ENCODE measurements around the gene STRA6.

STRA6 gene

DNA sequence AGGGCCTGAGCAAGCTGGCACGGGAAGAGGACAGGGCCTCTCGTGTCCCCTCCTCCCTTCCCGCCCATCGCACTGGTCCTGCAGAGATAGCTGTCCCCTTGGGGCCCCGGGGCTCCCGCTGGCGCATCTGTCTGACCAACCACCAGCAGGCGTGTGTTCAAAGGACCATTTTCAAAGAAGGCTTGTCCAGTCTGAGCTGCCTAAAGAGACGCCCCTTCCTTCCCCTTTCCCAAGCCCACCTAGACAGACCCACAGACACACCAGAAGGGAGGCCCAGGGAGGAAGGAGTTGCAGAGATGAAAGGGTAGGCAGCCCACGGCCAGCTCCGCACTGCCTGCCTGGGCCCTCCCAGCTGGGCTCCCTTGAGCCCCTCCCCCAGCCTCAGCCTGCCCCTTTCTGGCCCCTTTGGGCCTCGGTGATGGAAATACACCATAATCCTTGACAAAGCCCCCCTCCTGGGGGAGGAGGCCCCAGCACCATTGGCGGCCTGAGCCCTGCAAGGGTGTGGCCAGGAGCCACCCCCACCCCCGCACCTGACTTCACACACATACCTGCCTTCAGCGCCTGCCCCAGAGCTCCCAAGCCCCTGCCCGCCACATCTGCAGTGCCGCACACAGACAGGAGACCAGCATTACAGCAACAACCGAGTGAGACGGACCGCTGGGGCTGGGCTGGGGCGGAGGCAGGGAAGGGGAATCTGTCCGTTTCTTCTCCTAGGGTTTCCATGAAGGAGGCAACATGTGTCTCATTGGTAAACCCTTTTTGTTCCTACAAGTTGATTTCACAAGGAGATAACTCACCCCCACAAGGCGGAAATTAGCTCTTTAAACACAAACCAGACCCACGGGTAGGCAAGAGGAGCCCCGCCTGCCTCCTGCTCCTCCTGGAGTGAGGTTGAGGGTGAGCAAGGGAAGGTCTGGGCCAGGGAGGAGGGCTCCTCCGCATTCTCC, at the start of gene STRA6:
TSS of gene STRA6 (minus strand) at position 336 of the 950 bp plus-strand sequence. CDS start 520 bp downstream, outside the sequence.
- FAIRE-seq: no peak

DNA sequence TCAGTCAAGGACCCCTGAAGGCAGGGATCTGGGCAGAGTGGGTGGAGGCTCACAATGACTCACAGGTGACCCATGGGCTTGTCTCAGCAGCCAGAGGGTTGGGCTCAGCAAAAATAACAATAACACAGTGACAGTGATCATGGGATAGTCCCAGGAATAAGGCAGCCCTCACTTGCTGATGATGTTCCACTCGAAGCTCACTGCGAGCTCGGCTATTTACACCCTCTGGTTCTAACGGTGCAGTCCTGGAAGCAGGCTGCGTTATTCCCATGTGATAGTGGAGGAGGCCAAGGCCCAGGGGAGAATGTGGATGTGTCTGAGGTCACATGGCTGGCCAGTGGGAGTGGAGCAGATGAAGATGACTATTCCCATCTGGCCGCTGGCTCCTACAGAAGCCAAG, 49.7 kb upstream of the STRA6 start:
- no peak for FAIRE-seq

DNA sequence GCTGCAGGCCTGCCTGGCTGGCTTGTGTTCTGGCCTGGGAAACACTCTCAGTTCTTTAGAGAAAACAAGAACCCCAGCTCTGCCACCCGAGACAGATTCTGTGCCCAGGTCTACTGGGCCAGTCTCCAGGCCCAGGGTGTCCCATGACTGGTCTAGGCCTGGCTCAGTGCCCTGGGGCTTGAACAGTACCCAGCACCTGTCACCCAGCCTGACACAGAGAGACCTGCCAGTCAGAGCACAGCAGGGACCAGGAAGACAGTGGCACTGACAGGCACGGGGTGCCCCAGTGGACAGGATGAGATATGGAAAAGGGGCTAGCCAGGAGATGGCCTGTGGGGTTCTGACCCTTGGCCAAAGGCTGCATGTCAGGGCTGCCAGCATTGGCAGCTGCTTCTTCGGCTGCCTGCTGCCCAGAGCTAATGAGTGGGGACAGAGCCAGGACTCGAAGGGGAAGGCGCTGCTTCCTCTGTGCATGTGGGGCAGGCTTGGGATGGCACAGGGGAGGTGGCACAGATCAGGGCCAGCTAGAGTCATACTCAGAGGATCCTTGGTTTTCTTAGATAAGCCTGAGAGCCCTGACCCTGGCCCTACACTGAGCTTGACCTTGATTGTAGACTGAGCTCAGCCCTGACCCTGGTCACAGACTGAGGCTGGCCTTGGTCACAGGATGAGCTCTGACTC, 48.7 kb upstream of the STRA6 start:
- no peak for FAIRE-seq

- FAIRE-seq: no peak
These were observed 47.7 kb upstream of the STRA6 start for GRCh38 chr15:74250266-74250665.

GRCh38 chr15:74245342-74245931, 42.9 kb upstream of the STRA6 start:
- no peak for FAIRE-seq

DNA sequence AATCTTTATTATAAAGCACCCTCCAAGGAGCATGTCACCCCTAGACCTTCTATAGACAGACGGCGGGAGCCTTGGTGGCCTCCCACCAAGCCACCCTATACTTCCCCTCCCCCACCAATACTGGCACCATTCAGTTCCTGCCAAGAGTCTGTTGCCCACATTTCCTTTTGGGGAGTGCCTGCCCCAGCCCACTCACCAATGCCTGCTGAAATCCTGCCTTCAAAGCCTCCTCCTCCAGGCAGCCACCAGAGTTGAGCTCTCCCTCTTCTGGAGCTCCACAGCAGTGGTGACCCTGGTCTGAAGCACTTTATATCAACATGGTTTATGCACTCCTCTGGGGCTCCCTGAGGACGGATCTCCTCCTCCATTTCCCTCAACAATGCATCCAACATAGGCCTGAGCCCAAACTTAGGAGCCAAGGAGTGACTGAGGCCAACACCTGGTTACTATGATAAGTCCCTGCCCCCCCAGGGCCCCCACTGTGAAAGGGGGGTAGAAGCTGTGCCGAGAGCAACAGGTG, 42.3 kb upstream of the STRA6 start:
- FAIRE-seq: no peak

DNA sequence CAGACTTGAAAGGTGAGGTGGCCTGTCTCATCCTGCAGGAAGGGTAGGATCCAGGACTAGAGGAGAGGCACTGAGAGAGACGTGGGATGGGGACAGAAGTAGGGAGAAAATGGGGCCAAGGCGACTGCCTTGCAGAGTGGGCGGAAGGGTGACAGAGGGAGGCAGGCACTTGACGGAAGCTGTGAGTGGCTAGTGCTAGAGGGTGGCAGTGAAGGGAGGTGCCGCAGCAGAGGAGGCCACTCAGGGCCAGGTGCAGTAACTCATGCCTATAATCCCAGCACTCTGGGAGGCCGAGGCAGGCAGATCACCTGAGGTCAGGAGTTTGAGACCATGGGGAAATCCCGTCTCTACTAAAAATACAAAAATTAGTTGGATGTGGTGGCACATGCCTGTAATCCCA, 40.8 kb upstream of the STRA6 start:
- no peak for FAIRE-seq

- FAIRE-seq: no peak
These were observed 40.0 kb upstream of the STRA6 start for GRCh38 chr15:74242441-74243185.

DNA sequence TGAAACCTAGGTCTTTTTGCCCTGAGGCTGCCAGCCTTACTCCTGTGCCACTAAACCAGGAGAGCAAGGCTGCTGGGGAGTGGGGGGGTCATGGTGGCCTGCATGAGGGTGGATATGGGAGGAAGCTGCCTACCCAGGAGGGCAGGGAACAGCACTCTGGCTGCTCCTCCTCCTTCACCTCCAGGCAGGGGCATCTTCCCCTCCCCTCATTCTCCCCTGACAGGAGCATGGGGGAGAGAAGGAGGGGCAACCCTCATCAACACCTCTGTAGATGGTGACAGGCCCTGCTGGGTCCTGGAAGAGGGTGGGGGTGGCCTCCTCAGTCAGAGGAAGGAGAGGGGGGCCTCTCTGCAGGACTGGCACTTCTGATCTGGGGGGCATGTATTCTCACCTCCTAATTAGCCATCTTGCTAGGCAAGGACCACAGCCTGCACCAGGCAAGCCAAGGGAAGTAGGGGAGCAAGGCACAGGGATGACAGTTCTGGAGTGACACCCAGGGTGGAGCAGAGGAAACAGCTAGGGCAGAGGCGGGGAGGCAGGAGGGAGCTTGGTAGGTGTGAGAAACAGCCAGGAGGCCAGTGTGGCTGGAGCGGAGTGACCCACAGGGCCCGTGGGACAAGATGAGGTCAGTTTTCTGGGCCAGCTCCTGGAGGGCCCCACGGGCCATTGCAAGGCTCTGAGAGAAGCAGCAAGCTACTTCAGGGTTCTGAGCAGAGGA, 38.5 kb upstream of the STRA6 start:
- FAIRE-seq: no peak

DNA sequence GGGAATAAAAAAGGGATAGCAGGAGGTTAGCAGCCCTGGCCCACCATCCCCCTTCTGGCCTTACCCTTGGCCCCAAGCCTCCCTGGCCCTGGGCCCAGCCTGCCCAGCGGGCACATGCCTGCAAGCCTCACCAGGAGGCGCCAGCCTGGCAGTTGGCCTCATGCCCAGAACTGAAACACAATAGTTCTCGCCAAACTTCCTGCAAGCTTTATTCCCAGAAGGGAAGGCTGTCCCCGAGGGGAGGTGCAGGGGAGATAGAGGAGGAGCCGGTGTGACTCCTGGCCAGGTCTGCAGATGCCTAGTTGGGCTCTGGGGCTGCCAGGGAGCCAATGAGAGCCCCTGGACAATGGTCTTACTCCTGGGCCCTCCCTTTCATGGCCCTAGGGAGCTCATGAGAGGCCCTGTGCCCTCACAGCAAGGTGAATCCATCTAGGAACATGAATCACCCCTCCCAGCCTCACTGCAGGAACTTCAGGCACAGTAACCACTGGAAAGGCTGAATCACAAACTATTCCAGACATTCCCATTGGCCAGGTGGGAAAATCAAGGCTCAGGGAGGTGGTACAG, 37.5 kb upstream of the STRA6 start:
- no peak for FAIRE-seq

- FAIRE-seq: no peak
These were observed 36.6 kb upstream of the STRA6 start for GRCh38 chr15:74239051-74239705.

DNA sequence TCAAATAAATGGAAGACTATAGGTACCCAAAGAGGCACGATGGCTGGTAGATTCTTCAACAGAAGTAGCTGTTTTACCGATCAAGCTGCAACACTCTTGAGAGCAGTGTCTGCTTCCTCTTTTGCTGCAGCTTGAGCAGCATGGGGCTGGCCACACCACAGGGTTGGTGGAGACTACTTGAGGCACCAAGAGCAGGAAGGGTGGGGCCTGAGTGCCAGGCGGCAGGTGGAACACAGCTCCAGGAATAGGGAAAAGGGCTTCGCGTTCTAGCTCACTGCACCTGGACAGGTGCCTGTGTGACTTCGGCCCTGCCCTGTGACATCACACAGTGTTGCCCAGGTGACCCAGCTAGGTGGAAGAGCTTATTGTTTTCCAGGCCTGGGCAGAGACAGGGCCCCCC, 33.4 kb upstream of the STRA6 start, which contains the start of gene CCDC33:
TSS of gene CCDC33 (plus strand) at position 365 of the 400 bp plus-strand sequence. CDS start 394 bp downstream, outside the sequence.
- FAIRE-seq: no peak

DNA sequence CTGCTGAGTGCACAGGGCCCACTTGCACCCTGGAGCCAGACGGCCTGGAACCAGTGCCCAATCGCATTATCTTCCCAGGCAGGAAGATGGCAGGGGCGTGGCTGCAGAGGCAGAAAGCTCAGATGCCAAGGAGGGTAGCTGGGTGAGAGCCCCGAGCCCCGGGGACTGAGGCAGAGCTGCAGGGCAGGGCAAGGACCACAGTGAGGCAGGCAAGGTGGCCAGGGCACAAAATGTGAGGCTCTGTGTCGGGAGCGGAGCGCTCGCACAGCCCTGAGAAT, 31.9 kb upstream of the STRA6 start:
- FAIRE-seq: no peak

DNA sequence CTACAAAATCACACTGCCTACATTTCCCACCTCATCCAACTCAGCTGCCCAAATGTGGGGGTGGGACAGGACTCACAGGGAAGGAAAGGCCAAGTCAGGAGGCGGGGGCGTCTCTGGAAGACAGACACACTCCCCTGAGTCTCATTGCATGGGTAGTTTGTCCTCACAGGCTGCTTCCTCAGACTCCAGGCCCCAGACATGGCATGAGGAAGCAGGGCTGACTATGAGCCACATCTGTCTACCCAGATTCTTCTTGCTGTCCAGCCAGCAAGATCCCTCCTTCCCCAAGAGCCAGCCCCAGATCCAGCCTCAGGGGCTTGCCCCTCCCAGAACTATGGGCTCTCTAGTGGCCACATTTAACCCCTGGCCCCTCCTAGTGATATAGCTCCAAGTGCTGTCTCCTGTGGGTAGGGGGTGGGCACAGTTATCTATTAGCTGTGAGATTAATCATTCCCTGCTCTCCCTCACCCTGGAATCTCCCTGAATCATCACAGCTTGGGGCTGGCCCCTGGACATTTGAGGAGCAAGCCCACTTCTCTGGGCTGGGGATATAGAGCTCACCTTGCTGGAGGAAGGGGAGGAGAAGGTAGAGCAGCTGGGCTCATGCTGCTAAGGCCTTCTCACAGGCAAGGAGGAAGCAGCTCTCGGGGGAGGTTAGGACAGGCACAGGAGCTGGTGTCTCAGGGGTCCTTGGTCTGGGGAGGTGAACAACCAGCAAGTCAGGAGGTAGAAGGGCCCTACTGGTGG, 31.4 kb upstream of the STRA6 start:
- no peak for FAIRE-seq

- FAIRE-seq: no peak
These were observed 30.8 kb upstream of the STRA6 start for GRCh38 chr15:74233373-74233772.

DNA sequence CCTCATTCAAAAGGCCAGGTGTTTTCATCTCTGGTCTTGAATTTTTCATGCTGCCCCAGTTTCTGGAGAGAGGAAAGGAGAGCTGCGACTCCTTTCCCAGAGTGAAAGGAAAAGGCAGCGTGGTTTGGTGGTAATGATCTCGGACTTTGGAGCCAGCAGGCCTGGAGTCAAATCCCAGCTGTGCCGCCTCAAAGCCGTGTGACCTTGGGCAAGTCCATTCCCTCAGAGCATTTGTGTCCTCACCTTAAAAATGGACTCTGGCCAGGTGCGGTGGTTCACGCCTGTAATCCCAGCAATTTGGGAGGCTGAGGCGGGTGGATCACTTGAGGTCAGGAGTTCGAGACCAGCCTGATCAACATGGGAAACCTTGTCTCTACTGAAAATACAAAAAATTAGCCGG, 28.9 kb upstream of the STRA6 start:
- FAIRE-seq: no peak

DNA sequence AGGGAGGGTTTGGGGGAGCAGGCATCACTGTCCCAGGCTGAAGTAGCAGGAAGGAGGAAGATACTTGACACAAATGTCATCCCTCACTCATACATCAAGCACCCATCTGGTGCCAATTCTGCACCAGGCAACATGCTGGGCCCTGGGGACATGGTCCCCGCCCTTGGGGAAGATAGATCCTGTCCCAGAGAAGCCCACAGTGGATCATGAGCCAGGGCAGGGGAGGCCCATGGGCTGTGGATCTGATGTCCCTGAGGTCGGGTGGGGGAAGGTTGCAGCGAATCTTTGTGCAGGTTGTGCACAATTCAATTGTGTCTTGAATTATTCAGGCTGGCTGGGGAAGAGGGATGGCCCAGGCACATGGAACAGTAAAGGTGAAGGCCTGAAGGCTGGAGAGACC, 27.1 kb upstream of the STRA6 start:
- FAIRE-seq: no peak

GRCh38 chr15:74228723-74229081, 26.1 kb upstream of the STRA6 start:
- no peak for FAIRE-seq

DNA sequence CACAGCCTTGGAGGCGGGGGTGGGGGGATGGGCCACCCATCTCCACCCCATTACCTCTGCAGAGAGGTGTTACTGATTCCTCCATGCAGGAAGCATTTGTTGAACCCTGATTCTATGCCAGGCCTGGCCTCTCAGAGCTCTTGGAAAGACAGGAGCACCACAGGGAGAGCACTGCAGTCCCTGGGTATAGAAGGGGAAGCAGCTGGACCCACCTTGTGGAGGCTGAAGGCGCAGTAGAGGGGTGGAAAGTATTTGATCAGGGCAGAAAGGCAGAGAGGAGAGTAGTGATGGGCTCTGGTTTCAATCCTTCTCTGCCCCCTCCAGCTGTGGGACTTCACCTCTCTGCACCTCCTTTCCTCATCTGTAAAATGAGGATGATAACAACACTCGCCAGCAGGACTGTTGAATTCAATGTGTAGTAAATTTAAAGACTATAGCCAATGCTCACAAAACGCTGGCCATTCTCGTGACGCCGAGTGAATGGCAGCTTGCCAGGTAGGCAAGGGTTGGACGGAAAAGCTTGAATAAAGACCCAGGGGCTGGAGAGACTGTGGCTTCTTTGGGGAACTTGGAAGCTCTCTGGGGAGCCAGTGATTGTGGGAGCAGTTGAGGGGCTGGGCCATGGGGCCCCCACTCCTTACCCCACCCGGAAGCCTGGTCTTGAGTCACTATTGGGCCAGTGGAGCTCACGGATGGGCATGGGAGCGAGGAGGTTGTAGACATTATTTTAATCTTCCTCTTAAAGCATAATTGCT, 25.6 kb upstream of the STRA6 start:
- FAIRE-seq: no peak
